ENCODE measurements around the gene MGP. TPM values are rescaled to one million over a fixed set of nuclear protein-coding genes. Genes with fewer than 3 reads are reported as not detected.

The MGP gene
- total RNA-seq, 1 experiment from 2014 or later = 0.72 TPM

DNA sequence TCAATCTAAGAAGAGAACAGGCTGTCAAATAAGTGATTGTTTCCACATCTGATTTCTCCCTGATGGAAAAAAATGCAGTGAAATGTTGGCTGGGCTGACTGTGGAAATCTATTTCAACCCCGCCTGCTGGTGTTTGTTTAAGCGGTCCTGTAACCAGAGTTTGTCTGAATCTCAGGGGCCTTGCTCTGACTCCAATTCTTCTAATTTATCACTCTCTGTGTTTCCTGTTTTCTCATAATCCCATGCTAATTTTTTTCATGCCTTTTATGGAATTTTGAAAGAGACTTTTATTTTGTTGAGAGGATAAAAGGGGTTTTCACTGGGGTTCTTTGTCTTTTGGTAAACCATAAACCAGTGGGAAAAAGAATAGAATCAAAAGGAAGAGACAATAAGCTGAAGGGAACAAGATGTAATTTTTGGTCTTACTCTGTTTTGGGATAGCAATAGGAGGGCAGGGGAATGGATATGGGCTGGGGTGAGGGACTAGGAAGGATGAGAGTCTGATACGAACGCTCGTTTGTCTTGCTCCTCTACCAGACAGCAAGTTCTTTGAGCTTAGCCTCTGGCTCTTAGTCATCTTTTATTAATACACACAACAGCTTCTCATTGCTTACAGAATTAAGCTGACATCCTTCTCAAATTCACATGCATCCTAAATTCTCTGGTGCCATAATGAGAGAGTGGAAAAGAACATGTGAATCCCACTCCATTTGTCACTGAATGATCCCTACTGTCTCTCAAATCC lies 8.0 kb upstream of the MGP start:
- in situ Hi-C loops (cut with HindIII; ENCODE audit: low pct_unique_long_range_greater_than_20kb, low sequenced_read_pairs) = no loop called here

DNA sequence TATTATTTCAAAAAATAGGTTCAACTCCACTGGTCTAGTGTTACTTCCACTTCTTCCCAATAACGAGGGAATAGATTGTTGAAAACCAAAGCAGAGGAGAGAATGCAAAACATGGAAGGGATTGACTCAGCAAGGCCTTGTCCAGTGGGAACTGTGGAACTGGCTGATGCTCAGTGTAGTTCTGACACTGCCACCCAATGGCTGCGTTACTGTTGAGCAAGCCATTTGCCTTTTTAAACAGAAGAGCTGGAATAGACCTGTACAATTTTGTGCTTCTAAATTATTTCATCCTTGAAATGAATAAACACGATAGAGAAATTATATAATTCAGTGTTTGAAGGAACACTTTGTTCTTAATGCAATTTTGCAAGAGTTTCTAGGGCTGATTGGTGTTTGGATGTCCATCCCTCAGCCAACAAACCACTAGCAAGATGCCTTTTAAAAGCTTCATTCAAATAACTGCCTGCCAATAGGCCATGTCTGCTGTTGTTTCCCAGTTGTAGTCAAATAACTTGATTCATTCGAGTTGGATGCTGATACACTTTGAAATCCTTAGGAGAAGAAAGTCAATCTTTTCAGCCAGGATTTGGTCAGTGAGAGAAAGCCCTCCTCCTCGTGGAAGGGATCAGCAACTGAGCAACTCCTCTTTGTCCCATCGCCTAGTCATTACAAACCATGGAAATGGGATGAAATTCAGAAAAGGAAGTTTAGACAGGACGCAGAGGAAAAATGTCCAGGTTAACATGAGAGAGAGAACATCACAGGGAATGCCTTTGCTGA lies 7.3 kb upstream of the MGP start:
- Histone ChIP-seq H3K9me3 (ENCODE audit: control insufficient read depth, insufficient read depth, low read depth, low read length) (no peaks in the 10 kb centered on the region), H3K4me3 (ENCODE audit: low read depth in 2 of 2, low read length in 2 of 2) (no peak overlapping the region), H3K4me1 (ENCODE audit: control insufficient read depth, insufficient read depth, low read length) (no peaks in the 10 kb centered on the region), H3K27ac (ENCODE audit: low read length) (no peak overlapping the region), H3K27me3 (ENCODE audit: control insufficient read depth, insufficient read depth, low read length) (no peaks in the 10 kb centered on the region), H3K36me3 (ENCODE audit: control insufficient read depth, insufficient read depth, low read length) (no peaks in the 10 kb centered on the region)
- TF ChIP-seq POLR2AphosphoS5 (IDR thresholded peaks at IDR 0.05; ENCODE audit: low read depth, low read length) = no peak
- TF ChIP-seq CTCF (IDR thresholded peaks at IDR 0.05) = peak; percentile 10; the same call in 1 of the 2 replicates
- no peak for TF ChIP-seq SIN3A (IDR thresholded peaks at IDR 0.05; ENCODE audit: borderline replicate concordance, insufficient read depth, low read depth, low read length)
- TF ChIP-seq, protein P1, sequence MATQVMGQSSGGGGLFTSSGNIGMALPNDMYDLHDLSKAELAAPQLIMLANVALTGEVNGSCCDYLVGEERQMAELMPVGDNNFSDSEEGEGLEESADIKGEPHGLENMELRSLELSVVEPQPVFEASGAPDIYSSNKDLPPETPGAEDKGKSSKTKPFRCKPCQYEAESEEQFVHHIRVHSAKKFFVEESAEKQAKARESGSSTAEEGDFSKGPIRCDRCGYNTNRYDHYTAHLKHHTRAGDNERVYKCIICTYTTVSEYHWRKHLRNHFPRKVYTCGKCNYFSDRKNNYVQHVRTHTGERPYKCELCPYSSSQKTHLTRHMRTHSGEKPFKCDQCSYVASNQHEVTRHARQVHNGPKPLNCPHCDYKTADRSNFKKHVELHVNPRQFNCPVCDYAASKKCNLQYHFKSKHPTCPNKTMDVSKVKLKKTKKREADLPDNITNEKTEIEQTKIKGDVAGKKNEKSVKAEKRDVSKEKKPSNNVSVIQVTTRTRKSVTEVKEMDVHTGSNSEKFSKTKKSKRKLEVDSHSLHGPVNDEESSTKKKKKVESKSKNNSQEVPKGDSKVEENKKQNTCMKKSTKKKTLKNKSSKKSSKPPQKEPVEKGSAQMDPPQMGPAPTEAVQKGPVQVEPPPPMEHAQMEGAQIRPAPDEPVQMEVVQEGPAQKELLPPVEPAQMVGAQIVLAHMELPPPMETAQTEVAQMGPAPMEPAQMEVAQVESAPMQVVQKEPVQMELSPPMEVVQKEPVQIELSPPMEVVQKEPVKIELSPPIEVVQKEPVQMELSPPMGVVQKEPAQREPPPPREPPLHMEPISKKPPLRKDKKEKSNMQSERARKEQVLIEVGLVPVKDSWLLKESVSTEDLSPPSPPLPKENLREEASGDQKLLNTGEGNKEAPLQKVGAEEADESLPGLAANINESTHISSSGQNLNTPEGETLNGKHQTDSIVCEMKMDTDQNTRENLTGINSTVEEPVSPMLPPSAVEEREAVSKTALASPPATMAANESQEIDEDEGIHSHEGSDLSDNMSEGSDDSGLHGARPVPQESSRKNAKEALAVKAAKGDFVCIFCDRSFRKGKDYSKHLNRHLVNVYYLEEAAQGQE (IDR thresholded peaks at IDR 0.05; ENCODE audit: insufficient read depth in 1 of 2, low read depth in 2 of 2, low read length in 1 of 2) = no peak
- no peak for TF ChIP-seq TCF7L2 (IDR thresholded peaks at IDR 0.05; ENCODE audit: low read depth, low read length)
- DNase-seq (ENCODE audit: low read depth, low spot score) (no peak), ATAC-seq (no peak)
- intact Hi-C loops (cut with micrococcal nuclease; ENCODE audit: unreplicated experiment) (no loop called here), in situ Hi-C loops (cut with HindIII; ENCODE audit: low pct_unique_long_range_greater_than_20kb, low sequenced_read_pairs) (no loop called here)
- no TSS peak for BruUV-seq (replicated peaks)
- ChIA-PET CTCF (no interaction called here), POLR2A (no interaction called here)

More for the DNA sequence above, 8.0 kb upstream of the MGP start:
- TF ChIP-seq, protein P1 (IDR thresholded peaks at IDR 0.05; ENCODE audit: insufficient read depth in 1 of 2, low read depth in 2 of 2, low read length in 1 of 2) = no peak
- TF ChIP-seq TCF7L2 (IDR thresholded peaks at IDR 0.05; ENCODE audit: low read depth, low read length) = no peak
- TF ChIP-seq CTCF (IDR thresholded peaks at IDR 0.05) = no peak
- TF ChIP-seq SIN3A (IDR thresholded peaks at IDR 0.05; ENCODE audit: borderline replicate concordance, insufficient read depth, low read depth, low read length) = no peak
- TF ChIP-seq POLR2AphosphoS5 (IDR thresholded peaks at IDR 0.05; ENCODE audit: low read depth, low read length) = no peak
- intact Hi-C loops (cut with micrococcal nuclease; ENCODE audit: unreplicated experiment) = no loop called here
- H3K4me1 ChIP-seq (ENCODE audit: control insufficient read depth, insufficient read depth, low read length) = no peaks in the 10 kb centered on the region
- ChIA-PET CTCF (no interaction called here), POLR2A (interaction anchor here (0.6 kb wide), 1 partner anchor 282 kb away, joined by 3 read pairs; no protein-coding TSS in a partner anchor)
- no peaks in the 10 kb centered on the region for H3K36me3 ChIP-seq (ENCODE audit: control insufficient read depth, insufficient read depth, low read length)
- ATAC-seq (no peak), DNase-seq (ENCODE audit: low read depth, low spot score) (no peak)
- no TSS peak for BruUV-seq (replicated peaks)
- no peak overlapping the region for H3K4me3 ChIP-seq (ENCODE audit: low read depth in 2 of 2, low read length in 2 of 2)
- H3K27me3 ChIP-seq (ENCODE audit: control insufficient read depth, insufficient read depth, low read length) = no peaks in the 10 kb centered on the region
- H3K9me3 ChIP-seq (ENCODE audit: control insufficient read depth, insufficient read depth, low read depth, low read length) = no peaks in the 10 kb centered on the region
- H3K27ac ChIP-seq (ENCODE audit: low read length) = no peak overlapping the region

All from Panc1 (cell line).